A549 (cell line): Measurements from ENCODE around the gene ARL15. TPM values are rescaled to one million over a fixed set of nuclear protein-coding genes. Genes with fewer than 3 reads are reported as not detected.
A peak's percentile ranks its signal among the peaks of the same experiment; 100 is the strongest.

Source experiments
- ATAC-seq, 2 experiments: fragments of 200-7000 bp in 1 of 2; fragments of >200 bp in 1 of 2; cut with Nextera tagmentation in 1 of 2; cut with Tn5 transposase in 1 of 2; 3 replicates each; pipeline versions ENCODE4 v1.8.0 to v1.9.1; 2018 to 2020; ENCODE audit warnings: mild to moderate bottlenecking in 1 of 2, moderate library complexity in 1 of 2
- CTCF ChIA-PET: fragments of 300-600 bp; sonication (Branson Sonifier 250); formaldehyde crosslinking; extraction: SDS; loops from one replicate; lab custom pipeline; 2021; ENCODE audit warnings: antibody characterized with exemption, inconsistent platforms; lab: Yijun Ruan, JAX
- POLR2A ChIA-PET: fragments of 350-600 bp; formaldehyde crosslinking; extraction: SDS; loops from one replicate; lab custom pipeline; 2021; ENCODE audit warnings: antibody characterized with exemption, inconsistent platforms; lab: Yijun Ruan, JAX
- DNase-seq, 2 experiments: peaks; one replicate each; pipeline versions ENCODE4 v3.0.0 to v3.0.0-alpha.2; 2011 to 2016; ENCODE audit warnings: low read depth in 1 of 2, low spot score in 1 of 2
- FAIRE-seq: peaks from 2 replicates; lab custom pipeline; 2011; peaks lifted over from hg19 to GRCh38; lab: Jason Lieb, UNC
- H3K27ac ChIP-seq, 2 experiments: fragments of >200 bp; sonication (Bioruptor Twin); formaldehyde crosslinking; 3 replicates each; pipeline ENCODE4 v1.5.1; 2016 to 2017
- H3K4me1 ChIP-seq: fragments of >200 bp; sonication (Bioruptor Twin); formaldehyde crosslinking; 3 replicates; pipeline ENCODE4 v1.6.1; 2016
- H3K4me2 ChIP-seq: fragments of >200 bp; sonication (Bioruptor Twin); formaldehyde crosslinking; 3 replicates; pipeline ENCODE4 v1.6.1; 2016
- H3K4me3 ChIP-seq: fragments of >200 bp; sonication (Bioruptor Twin); formaldehyde crosslinking; 3 replicates; pipeline ENCODE4 v1.5.1; 2016
- H3K9me3 ChIP-seq: fragments of >200 bp; sonication (Bioruptor Twin); formaldehyde crosslinking; 3 replicates; pipeline ENCODE4 v1.6.1; 2016
- CBX8 ChIP-seq: fragments of 200-600 bp; sonication (generic); IDR thresholded peaks from 2 replicates; pipeline ENCODE4 v1.6.1; 2016
- CHD2 ChIP-seq: fragments of 150-350 bp; IDR thresholded peaks from 2 replicates; pipeline ENCODE4 v1.6.1; 2014; ENCODE audit warnings: low read length; ENCODE audit not compliant: partially characterized antibody
- HOXA7 ChIP-seq: fragments of 250-450 bp; sonication (Bioruptor Pico); IDR thresholded peaks from 2 replicates; pipeline ENCODE4 v1.5.0; 2020; ENCODE audit warnings: mild to moderate bottlenecking, moderate library complexity
- JUN ChIP-seq, 2 experiments: fragments of >200 bp; sonication (Bioruptor Twin); formaldehyde crosslinking; IDR thresholded peaks; 2 replicates in 1 of 2; 3 replicates in 1 of 2; pipeline ENCODE4 v1.6.1; 2016 to 2017
- MAFK ChIP-seq: fragments of 450-650 bp; IDR thresholded peaks from 2 replicates; pipeline ENCODE4 v1.6.1; 2014; ENCODE audit not compliant: partially characterized antibody
- NPAS2 ChIP-seq: fragments of 250-450 bp; sonication (Bioruptor Pico); IDR thresholded peaks from 2 replicates; pipeline ENCODE4 v1.8.0; 2022; ENCODE audit warnings: mild to moderate bottlenecking, moderate library complexity, borderline replicate concordance
- PBX3 ChIP-seq: IDR thresholded peaks from 2 replicates; pipeline ENCODE4 v1.6.1; 2012
- POLR2AphosphoS2 ChIP-seq: conservative IDR thresholded peaks from 2 replicates; pipeline ENCODE4 v1.6.1; 2012; ENCODE audit warnings: low read length, improper control_type of control experiment, inconsistent platforms
- SMC3 ChIP-seq: fragments of >200 bp; sonication (Bioruptor Twin); formaldehyde crosslinking; IDR thresholded peaks from 3 replicates; pipeline ENCODE4 v1.6.1; 2018; ENCODE audit warnings: inconsistent platforms
- SREBF2 ChIP-seq: fragments of 450-650 bp; IDR thresholded peaks from 2 replicates; pipeline ENCODE4 v1.6.1; 2014; ENCODE audit warnings: mild to moderate bottlenecking, moderate library complexity
- ZNF302 ChIP-seq: fragments of 250-450 bp; sonication (Bioruptor Pico); IDR thresholded peaks from 2 replicates; pipeline ENCODE4 v1.9.0; 2021; ENCODE audit warnings: inconsistent platforms, mild to moderate bottlenecking, moderate library complexity
- WGBS: methylation state at CpG from one replicate; pipeline ENCODE4 v1.1.6; 2017; ENCODE audit errors: missing lambda C conversion rate; 5-methylcytosine and 5-hydroxymethylcytosine counted together
- polyA plus RNA-seq, 4 experiments: library from polyadenylated mRNA; depleted of rRNA in 3 of 4; stranded (reverse); fragments of >200 nt; fragmentation: RNase III in 1 of 4; extraction: RNeasy Plus Mini Kit Qiagen cat#74134 plus additional on column Dnase treatment in 1 of 4; gene quantifications; 2 replicates in 3 of 4; 3 replicates in 1 of 4; pipeline ENCODE4 v1.2.3, GENCODE V29; 2011 to 2017
- TF ChIP-seq, protein P1 (sequence below): fragments of 450-650 bp; IDR thresholded peaks from 2 replicates; pipeline ENCODE4 v1.6.1; 2014; ENCODE audit warnings: antibody characterized with exemption
- TF ChIP-seq, protein P2 (sequence below): fragments of 250-450 bp; sonication (Bioruptor Pico); IDR thresholded peaks from 2 replicates; pipeline ENCODE4 v1.5.0; 2020; ENCODE audit warnings: low read depth, mild to moderate bottlenecking, moderate library complexity
- TF ChIP-seq, protein P3 (sequence below): fragments of 150-350 bp; IDR thresholded peaks from 2 replicates; pipeline ENCODE4 v1.6.1; 2014; ENCODE audit warnings: low read depth, mild to moderate bottlenecking, low read length

ARL15 gene
- polyA plus RNA-seq, 2 of the 4 experiments (the other 2 are of a cell fraction) = 11.8 to 12.1 TPM

DNA sequence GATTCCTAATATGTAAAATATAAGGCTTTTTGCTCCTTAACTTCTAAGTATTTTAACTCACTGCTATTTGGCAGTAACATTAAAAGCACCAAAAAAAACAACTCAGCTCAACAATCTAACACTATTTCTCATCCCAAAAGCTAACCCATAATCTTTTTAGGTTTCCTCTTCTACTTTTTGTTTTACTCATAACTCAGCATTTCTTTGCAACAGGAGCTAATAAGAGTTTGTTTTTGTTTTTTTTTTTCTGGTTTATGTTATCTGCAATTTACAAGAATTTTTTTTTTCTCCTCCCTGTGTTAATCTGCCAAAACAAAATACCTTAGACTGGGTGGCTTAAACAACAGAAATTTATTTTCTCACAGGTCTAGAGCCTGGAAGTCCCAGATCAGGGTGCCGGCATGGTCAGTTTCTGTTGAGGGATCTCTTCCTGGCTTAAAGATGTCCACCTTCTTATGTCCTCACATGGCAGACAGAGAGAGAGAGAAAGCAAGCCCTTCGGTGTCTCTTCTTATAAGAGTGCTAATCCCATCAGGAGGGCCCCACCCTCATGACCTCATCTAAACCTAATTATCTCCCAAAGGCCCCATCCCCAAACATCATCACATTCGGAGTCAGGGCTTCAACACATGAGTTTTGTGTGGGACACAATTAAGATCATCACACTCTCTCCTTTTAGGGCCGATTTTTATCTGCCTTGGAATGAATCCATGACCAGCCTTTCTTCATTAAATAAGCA lies 31.2 kb downstream of the ARL15 start:
- H3K4me2 ChIP-seq = no peak overlapping the region
- H3K27ac ChIP-seq = no peak overlapping the region
- 76% methylated on average over 4 of the region's 4 CpGs for WGBS
- FAIRE-seq (no peak), ATAC-seq (no peak)
- H3K9me3 ChIP-seq = no peaks in the 10 kb centered on the region
- H3K4me1 ChIP-seq = no peaks in the 10 kb centered on the region
- POLR2A ChIA-PET = no interaction called here
- no peak overlapping the region for H3K4me3 ChIP-seq
- TF ChIP-seq JUN (IDR thresholded peaks at IDR 0.05) (no peak), HOXA7 (CRISPR knock-in tag) (no peak), PBX3 (no peak), POLR2AphosphoS2 (no peak)
- TF ChIP-seq, protein P1, sequence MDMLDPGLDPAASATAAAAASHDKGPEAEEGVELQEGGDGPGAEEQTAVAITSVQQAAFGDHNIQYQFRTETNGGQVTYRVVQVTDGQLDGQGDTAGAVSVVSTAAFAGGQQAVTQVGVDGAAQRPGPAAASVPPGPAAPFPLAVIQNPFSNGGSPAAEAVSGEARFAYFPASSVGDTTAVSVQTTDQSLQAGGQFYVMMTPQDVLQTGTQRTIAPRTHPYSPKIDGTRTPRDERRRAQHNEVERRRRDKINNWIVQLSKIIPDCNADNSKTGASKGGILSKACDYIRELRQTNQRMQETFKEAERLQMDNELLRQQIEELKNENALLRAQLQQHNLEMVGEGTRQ = no peak
- TF ChIP-seq, protein P2, sequence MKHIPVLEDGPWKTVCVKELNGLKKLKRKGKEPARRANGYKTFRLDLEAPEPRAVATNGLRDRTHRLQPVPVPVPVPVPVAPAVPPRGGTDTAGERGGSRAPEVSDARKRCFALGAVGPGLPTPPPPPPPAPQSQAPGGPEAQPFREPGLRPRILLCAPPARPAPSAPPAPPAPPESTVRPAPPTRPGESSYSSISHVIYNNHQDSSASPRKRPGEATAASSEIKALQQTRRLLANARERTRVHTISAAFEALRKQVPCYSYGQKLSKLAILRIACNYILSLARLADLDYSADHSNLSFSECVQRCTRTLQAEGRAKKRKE = no peak
- TF ChIP-seq, all 56 proteins: peak for 0
- CTCF ChIA-PET = interaction anchor here (0.9 kb wide), 1 partner anchor 9 kb away, joined by 3 read pairs; no protein-coding TSS in a partner anchor
- no peak for DNase-seq

- Histone ChIP-seq H3K4me1 (no peaks in the 10 kb centered on the region), H3K27ac (no peak overlapping the region), H3K9me3 (no peaks in the 10 kb centered on the region), H3K4me2 (no peak overlapping the region), H3K4me3 (no peak overlapping the region)
- ChIA-PET CTCF (interaction anchor here (0.9 kb wide), 1 partner anchor 10 kb away, joined by 3 read pairs; no protein-coding TSS in a partner anchor), POLR2A (no interaction called here)
- no peak for DNase-seq
- FAIRE-seq = no peak
- ATAC-seq = no peak
- 86% methylated on average over 3 of the region's 3 CpGs for whole genome bisulfite sequencing
- TF ChIP-seq CBX8 (no peak), NPAS2 (CRISPR knock-in tag) (no peak), POLR2AphosphoS2 (no peak), HOXA7 (CRISPR knock-in tag) (no peak), MAFK (no peak), CHD2 (no peak)
- TF ChIP-seq, protein P3, sequence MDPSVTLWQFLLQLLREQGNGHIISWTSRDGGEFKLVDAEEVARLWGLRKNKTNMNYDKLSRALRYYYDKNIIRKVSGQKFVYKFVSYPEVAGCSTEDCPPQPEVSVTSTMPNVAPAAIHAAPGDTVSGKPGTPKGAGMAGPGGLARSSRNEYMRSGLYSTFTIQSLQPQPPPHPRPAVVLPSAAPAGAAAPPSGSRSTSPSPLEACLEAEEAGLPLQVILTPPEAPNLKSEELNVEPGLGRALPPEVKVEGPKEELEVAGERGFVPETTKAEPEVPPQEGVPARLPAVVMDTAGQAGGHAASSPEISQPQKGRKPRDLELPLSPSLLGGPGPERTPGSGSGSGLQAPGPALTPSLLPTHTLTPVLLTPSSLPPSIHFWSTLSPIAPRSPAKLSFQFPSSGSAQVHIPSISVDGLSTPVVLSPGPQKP = no peak
Observed at GRCh38 chr5:54278036-54278830, 32.1 kb downstream of the ARL15 start.

DNA sequence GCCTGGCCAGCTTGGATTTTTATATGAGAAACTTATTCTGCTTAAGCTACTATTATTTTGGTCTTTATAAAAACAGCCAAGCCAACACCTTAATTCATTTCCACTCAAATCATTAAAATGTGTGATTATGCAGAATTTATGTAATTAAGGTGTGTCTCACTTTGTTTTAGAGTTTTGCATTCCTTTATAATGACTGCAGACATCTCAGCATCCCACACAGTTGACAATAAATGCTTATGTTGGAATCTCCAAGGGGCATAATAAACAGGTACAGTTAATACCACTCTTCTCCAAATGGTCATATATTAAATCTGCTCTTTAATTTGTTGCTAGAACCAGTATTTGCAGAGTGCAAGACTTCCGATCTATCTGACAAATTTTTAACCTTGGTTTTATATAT lies 34.3 kb downstream of the ARL15 start:
- Histone ChIP-seq H3K9me3 (no peaks in the 10 kb centered on the region), H3K4me2 (no peak overlapping the region), H3K4me1 (no peaks in the 10 kb centered on the region), H3K27ac (no peak overlapping the region), H3K4me3 (no peak overlapping the region)
- ChIA-PET POLR2A (interaction anchor here (1.6 kb wide), 1 partner anchor 34 kb away, joined by 4 read pairs; the partner anchor contains the start of gene ARL15), CTCF (interaction anchor here (0.9 to 1.0 kb wide), 3 partner anchors 12 to 143 kb away, joined by 3 to 6 read pairs (median 4); partner anchors contain the start of gene ARL15)
- DNase-seq (no peak), FAIRE-seq (peak; percentile 7), ATAC-seq (no peak)
- TF ChIP-seq ZNF302 (CRISPR knock-in tag) (no peak), SREBF2 (no peak), SMC3 (no peak)
- 95% methylated on average over 1 of the region's 1 CpG for WGBS
